ENCODE data around the gene CCDC30. TPM values are rescaled to one million over a fixed set of nuclear protein-coding genes. Genes with fewer than 3 reads are reported as not detected.

The CCDC30 gene
- total and polyA plus RNA-seq, 10 donors: 0.65 to 11.6 (median 3.7) TPM

GRCh38 chr1:42418516-42418915 lies 44.6 kb upstream of the CCDC30 start:
- Histone ChIP-seq H3K27me3 (replicated peaks in 1 of 7) (no peaks in the 10 kb centered on the region), H3K27ac (no peak overlapping the region), H3K36me3 (no peaks in the 10 kb centered on the region), H3K4me3 (no peak overlapping the region), H3K4me1 (no peaks in the 10 kb centered on the region), H3K9me3 (no peaks in the 10 kb centered on the region)
- WGBS, 5 donors: 86 to 90% (median 89%) methylated on average over 1 of the region's 1 CpG
- TF ChIP-seq CTCF (IDR thresholded peaks at IDR 0.05 in 8 of 11, conservative IDR thresholded peaks at IDR 0.05 in 3 of 11) (no peak), POLR2AphosphoS5 (IDR thresholded peaks at IDR 0.05) (no peak), POLR2A (IDR thresholded peaks at IDR 0.05) (no peak)
- DNase-seq: no peak
- intact Hi-C loops (cut with DNase I; ENCODE audit: low total_unique reads): no loop called here

- Histone ChIP-seq H3K27me3 (replicated peaks in 1 of 7) (no peaks in the 10 kb centered on the region), H3K9me3 (no peaks in the 10 kb centered on the region), H3K4me1 (no peaks in the 10 kb centered on the region), H3K4me3 (no peak overlapping the region), H3K36me3 (no peaks in the 10 kb centered on the region), H3K27ac (no peak overlapping the region)
- WGBS, 5 donors: 88 to 97% (median 91%) methylated on average over 5 of the region's 5 CpGs
- DNase-seq: no peak
- TF ChIP-seq POLR2AphosphoS5 (IDR thresholded peaks at IDR 0.05) (no peak), POLR2A (IDR thresholded peaks at IDR 0.05) (no peak), CTCF (IDR thresholded peaks at IDR 0.05 in 8 of 11, conservative IDR thresholded peaks at IDR 0.05 in 3 of 11) (no peak)
- intact Hi-C loops (cut with DNase I; ENCODE audit: low total_unique reads): no loop called here
Observed at GRCh38 chr1:42419126-42419821, 43.8 kb upstream of the CCDC30 start.

GRCh38 chr1:42420121-42420520 lies 43.0 kb upstream of the CCDC30 start:
- Histone ChIP-seq H3K27ac (no peak overlapping the region), H3K9me3 (no peaks in the 10 kb centered on the region), H3K4me1 (no peaks in the 10 kb centered on the region), H3K4me3 (no peak overlapping the region), H3K36me3 (no peaks in the 10 kb centered on the region), H3K27me3 (replicated peaks in 1 of 7) (no peaks in the 10 kb centered on the region)
- intact Hi-C loops (cut with DNase I; ENCODE audit: low total_unique reads): no loop called here
- no peak for TF ChIP-seq POLR2AphosphoS5 (IDR thresholded peaks at IDR 0.05)
- TF ChIP-seq CTCF (IDR thresholded peaks at IDR 0.05 in 8 of 11, conservative IDR thresholded peaks at IDR 0.05 in 3 of 11): no peak
- 74 to 91% (median 91%) methylated on average over 7 of the region's 7 CpGs for WGBS, 5 donors
- no peak for DNase-seq

GRCh38 chr1:42420911-42421585 lies 42.0 kb upstream of the CCDC30 start:
- 30 to 46% (median 39%) methylated on average over 10 of the region's 10 CpGs for WGBS, 5 donors
- no peaks in the 10 kb centered on the region for H3K36me3 ChIP-seq
- H3K4me3 ChIP-seq: no peak overlapping the region
- no peaks in the 10 kb centered on the region for H3K9me3 ChIP-seq
- TF ChIP-seq POLR2A (IDR thresholded peaks at IDR 0.05) (no peak), POLR2AphosphoS5 (IDR thresholded peaks at IDR 0.05) (no peak)
- H3K27me3 ChIP-seq (replicated peaks in 1 of 7): no peaks in the 10 kb centered on the region
- H3K4me1 ChIP-seq: no peaks in the 10 kb centered on the region
- DNase-seq: no peak
- intact Hi-C loops (cut with DNase I; ENCODE audit: low total_unique reads): no loop called here
- H3K27ac ChIP-seq: no peak overlapping the region
